Renal cortex interstitium (tissue), 11 donors: ENCODE measurements around the gene TNRC6B. TPM values are rescaled to one million over a fixed set of nuclear protein-coding genes. Genes with fewer than 3 reads are reported as not detected.

Experiments
- DNase-seq, 11 donors: peaks; one replicate each; pipeline ENCODE4 v3.0.0-alpha.2; 2013; ENCODE audit warnings: low read depth in 9 of 11, low spot score in 4 of 11; ENCODE audit errors: extremely low read depth in 1 of 11
- polyA plus RNA-seq, 3 donors: library from polyadenylated mRNA; unstranded; fragments of 120-200 nt; gene quantifications; one replicate each; pipeline ENCODE4 v1.2.1, GENCODE V29; 2013; ENCODE audit not compliant: insufficient read length in 3 of 3

TNRC6B gene
- polyA plus RNA-seq, 3 donors, result 12.2 to 15.7 (median 13.9) TPM

GRCh38 chr22:40263191-40263590 lies 85.5 kb downstream of the TNRC6B start:
- DNase-seq, result no peak

GRCh38 chr22:40265783-40266182 lies 88.1 kb downstream of the TNRC6B start:
- no peak for DNase-seq

- DNase-seq, result no peak
Observed at GRCh38 chr22:40270031-40270430, 92.3 kb downstream of the TNRC6B start.

GRCh38 chr22:40270748-40271373 lies 93.1 kb downstream of the TNRC6B start:
- DNase-seq, result no peak

- DNase-seq, result no peak
Observed at GRCh38 chr22:40271440-40271839, 93.7 kb downstream of the TNRC6B start.

GRCh38 chr22:40273319-40273718 lies 95.6 kb downstream of the TNRC6B start:
- no peak for DNase-seq

GRCh38 chr22:40276996-40277823 lies 99.5 kb downstream of the TNRC6B start:
- DNase-seq, result no peak

- no peak for DNase-seq
Observed at GRCh38 chr22:40279017-40279416, 101.3 kb downstream of the TNRC6B start.

- DNase-seq, result no peak
Observed at GRCh38 chr22:40281717-40282116, 104.0 kb downstream of the TNRC6B start.

- DNase-seq, result no peak
Observed at GRCh38 chr22:40285513-40285912, 107.8 kb downstream of the TNRC6B start.

GRCh38 chr22:40289991-40290459 lies 112.3 kb downstream of the TNRC6B start:
- DNase-seq, result no peak

GRCh38 chr22:40290516-40290915 lies 112.8 kb downstream of the TNRC6B start:
- no peak for DNase-seq

GRCh38 chr22:40294696-40295095 lies 117.0 kb downstream of the TNRC6B start:
- no peak for DNase-seq

- no peak for DNase-seq
Observed at GRCh38 chr22:40300316-40300715, 122.6 kb downstream of the TNRC6B start.

- DNase-seq, result no peak
Observed at GRCh38 chr22:40300884-40301672, 123.4 kb downstream of the TNRC6B start.

- no peak for DNase-seq
Observed at GRCh38 chr22:40302149-40302548, 124.4 kb downstream of the TNRC6B start.

GRCh38 chr22:40305625-40306024 lies 127.9 kb downstream of the TNRC6B start:
- no peak for DNase-seq

- DNase-seq, result no peak
Observed at GRCh38 chr22:40308999-40309573, 131.4 kb downstream of the TNRC6B start.

GRCh38 chr22:40309631-40310030 lies 131.9 kb downstream of the TNRC6B start:
- no peak for DNase-seq
